Measurements from ENCODE around the gene SLC35E2B.

Gene SLC35E2B

GRCh38 chr1:1623631-1624442 is 68.8 kb downstream of the SLC35E2B start:
- TF ChIP-seq CTCF (IDR thresholded peaks at IDR 0.05; ENCODE audit: low read depth, low read length, missing control alignments) = no peak
- DNase-seq (ENCODE audit: extremely low read depth, low read depth) = no peak
- H3K4me3 ChIP-seq (replicated peaks; ENCODE audit: low read depth, low read length) = no peak overlapping the region

GRCh38 chr1:1623181-1623630 is 69.4 kb downstream of the SLC35E2B start:
- DNase-seq (ENCODE audit: extremely low read depth, low read depth) = no peak
- TF ChIP-seq CTCF (IDR thresholded peaks at IDR 0.05; ENCODE audit: low read depth, low read length, missing control alignments) = no peak
- H3K4me3 ChIP-seq (replicated peaks; ENCODE audit: low read depth, low read length) = no peak overlapping the region

- no peak overlapping the region for H3K4me3 ChIP-seq (replicated peaks; ENCODE audit: low read depth, low read length)
- no peak for TF ChIP-seq CTCF (IDR thresholded peaks at IDR 0.05; ENCODE audit: low read depth, low read length, missing control alignments)
- DNase-seq (ENCODE audit: extremely low read depth, low read depth) = no peak
These were observed 69.9 kb downstream of the SLC35E2B start for GRCh38 chr1:1622788-1623094.

- no peak for TF ChIP-seq CTCF (IDR thresholded peaks at IDR 0.05; ENCODE audit: low read depth, low read length, missing control alignments)
- DNase-seq (ENCODE audit: extremely low read depth, low read depth) = no peak
- H3K4me3 ChIP-seq (replicated peaks; ENCODE audit: low read depth, low read length) = no peak overlapping the region
These were observed 70.4 kb downstream of the SLC35E2B start for GRCh38 chr1:1622010-1622787.

GRCh38 chr1:1621173-1622009 is 71.2 kb downstream of the SLC35E2B start:
- DNase-seq (ENCODE audit: extremely low read depth, low read depth) = no peak

More at GRCh38 chr1:1621173-1622009, 71.2 kb downstream of the SLC35E2B start:
- H3K4me3 ChIP-seq (replicated peaks; ENCODE audit: low read depth, low read length) = no peak overlapping the region
- no peak for TF ChIP-seq CTCF (IDR thresholded peaks at IDR 0.05; ENCODE audit: low read depth, low read length, missing control alignments)
